ENCODE data around the gene SLC6A1.

SLC6A1 gene

DNA sequence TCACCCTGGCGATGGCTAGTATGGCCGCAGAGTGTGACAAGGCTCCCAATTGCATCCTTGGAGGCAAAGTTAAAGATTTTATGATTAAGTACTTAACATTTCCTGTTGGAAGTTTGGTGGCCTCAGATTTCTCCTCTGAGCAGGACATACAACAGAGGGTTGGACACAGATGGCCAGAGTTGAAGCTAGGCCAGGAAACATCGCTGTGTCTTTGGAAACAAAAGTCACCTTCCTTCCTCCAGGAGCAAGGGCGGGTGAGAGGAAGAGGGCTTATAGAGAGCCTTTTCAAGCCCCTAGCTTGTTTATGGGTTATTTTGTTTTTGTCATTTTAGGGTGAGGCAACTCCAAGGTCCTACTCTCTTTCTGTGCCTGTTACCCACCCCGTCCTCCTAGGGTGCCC, 24.2 kb downstream of the SLC6A1 start:
- Histone ChIP-seq H3F3A (ENCODE audit: insufficient read depth, low read length) (no peaks in the 10 kb centered on the region), H3K4me3 (ENCODE audit: low read length) (no peak overlapping the region), H3K4me1 (ENCODE audit: low read length) (no peaks in the 10 kb centered on the region), H2AFZ (ENCODE audit: low read length) (no peak overlapping the region), H3K9me3 (replicated peaks; ENCODE audit: insufficient read depth, low read length) (no peaks in the 10 kb centered on the region), H3K36me3 (replicated peaks; ENCODE audit: insufficient read depth, low read length) (no peaks in the 10 kb centered on the region), H3K4me2 (ENCODE audit: low read depth, low read length) (no peak overlapping the region), H3K9ac (ENCODE audit: low read length) (no peak overlapping the region), H3K27me3 (replicated peaks; ENCODE audit: insufficient read depth, low read length) (peaks cover 64% of the 10 kb centered on the region), H4K20me1 (ENCODE audit: insufficient read depth, low read length) (no peaks in the 10 kb centered on the region), H3K79me2 (ENCODE audit: low read length) (no peaks in the 10 kb centered on the region), H3K9me2 (replicated peaks; ENCODE audit: insufficient read depth, low read length) (no peaks in the 10 kb centered on the region), H3K27ac (ENCODE audit: low read length) (no peak overlapping the region)
- TF ChIP-seq, protein P1, sequence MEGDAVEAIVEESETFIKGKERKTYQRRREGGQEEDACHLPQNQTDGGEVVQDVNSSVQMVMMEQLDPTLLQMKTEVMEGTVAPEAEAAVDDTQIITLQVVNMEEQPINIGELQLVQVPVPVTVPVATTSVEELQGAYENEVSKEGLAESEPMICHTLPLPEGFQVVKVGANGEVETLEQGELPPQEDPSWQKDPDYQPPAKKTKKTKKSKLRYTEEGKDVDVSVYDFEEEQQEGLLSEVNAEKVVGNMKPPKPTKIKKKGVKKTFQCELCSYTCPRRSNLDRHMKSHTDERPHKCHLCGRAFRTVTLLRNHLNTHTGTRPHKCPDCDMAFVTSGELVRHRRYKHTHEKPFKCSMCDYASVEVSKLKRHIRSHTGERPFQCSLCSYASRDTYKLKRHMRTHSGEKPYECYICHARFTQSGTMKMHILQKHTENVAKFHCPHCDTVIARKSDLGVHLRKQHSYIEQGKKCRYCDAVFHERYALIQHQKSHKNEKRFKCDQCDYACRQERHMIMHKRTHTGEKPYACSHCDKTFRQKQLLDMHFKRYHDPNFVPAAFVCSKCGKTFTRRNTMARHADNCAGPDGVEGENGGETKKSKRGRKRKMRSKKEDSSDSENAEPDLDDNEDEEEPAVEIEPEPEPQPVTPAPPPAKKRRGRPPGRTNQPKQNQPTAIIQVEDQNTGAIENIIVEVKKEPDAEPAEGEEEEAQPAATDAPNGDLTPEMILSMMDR (IDR thresholded peaks at IDR 0.05; ENCODE audit: low read length), result no peak
- TF ChIP-seq EZH2phosphoT487 (IDR thresholded peaks at IDR 0.05; ENCODE audit: low read length), result no peak
- TF ChIP-seq EZH2 (optimal IDR thresholded peaks at IDR 0.05; ENCODE audit: low read depth, low read length), result no peak
- no peak for DNase-seq

DNA sequence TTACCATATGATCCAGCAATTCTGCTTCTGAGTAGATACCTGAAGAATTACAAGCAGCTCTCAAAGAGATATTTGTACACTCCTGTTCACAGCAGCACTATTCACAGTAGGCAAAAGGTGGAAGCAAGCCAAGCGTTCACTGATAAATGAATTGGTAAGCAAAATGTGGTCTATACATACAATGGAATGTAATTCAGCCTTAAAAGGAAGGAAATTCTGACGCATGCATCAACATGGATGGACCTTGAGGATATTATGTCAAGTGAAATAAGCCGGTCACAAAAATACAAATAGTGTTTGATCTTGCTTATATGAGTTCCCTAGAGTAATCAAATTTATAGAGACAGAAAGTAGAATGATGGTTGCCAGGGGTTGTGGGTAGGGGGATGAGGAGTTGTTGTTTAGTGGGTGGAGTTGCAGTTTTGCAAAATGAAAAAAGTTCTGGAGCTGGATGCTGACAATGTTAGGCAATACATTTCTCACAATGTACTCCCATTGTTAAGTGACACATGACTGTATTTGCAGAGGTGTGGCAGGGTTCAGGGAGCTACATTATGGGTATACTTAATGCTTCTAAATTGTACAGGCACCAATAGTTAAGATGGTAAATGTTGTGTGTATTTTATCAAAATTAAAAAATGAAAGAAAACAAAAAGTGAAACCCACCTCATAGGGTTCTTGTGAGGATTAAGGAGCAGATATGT, 26.7 kb downstream of the SLC6A1 start:
- no peaks in the 10 kb centered on the region for H3K36me3 ChIP-seq (replicated peaks; ENCODE audit: insufficient read depth, low read length)
- no peak overlapping the region for H3K9ac ChIP-seq (ENCODE audit: low read length)
- no peaks in the 10 kb centered on the region for H3F3A ChIP-seq (ENCODE audit: insufficient read depth, low read length)
- H3K4me1 ChIP-seq (ENCODE audit: low read length), result no peaks in the 10 kb centered on the region
- no peaks in the 10 kb centered on the region for H3K79me2 ChIP-seq (ENCODE audit: low read length)
- TF ChIP-seq EZH2phosphoT487 (IDR thresholded peaks at IDR 0.05; ENCODE audit: low read length) (no peak), EZH2 (optimal IDR thresholded peaks at IDR 0.05; ENCODE audit: low read depth, low read length) (no peak)
- TF ChIP-seq, protein P1 (IDR thresholded peaks at IDR 0.05; ENCODE audit: low read length), result no peak
- DNase-seq, result no peak
- H3K4me3 ChIP-seq (ENCODE audit: low read length), result no peak overlapping the region
- no peak overlapping the region for H3K27ac ChIP-seq (ENCODE audit: low read length)
- no peak overlapping the region for H2AFZ ChIP-seq (ENCODE audit: low read length)
- no peaks in the 10 kb centered on the region for H4K20me1 ChIP-seq (ENCODE audit: insufficient read depth, low read length)
- H3K9me3 ChIP-seq (replicated peaks; ENCODE audit: insufficient read depth, low read length), result no peaks in the 10 kb centered on the region
- H3K9me2 ChIP-seq (replicated peaks; ENCODE audit: insufficient read depth, low read length), result no peaks in the 10 kb centered on the region
- H3K27me3 ChIP-seq (replicated peaks; ENCODE audit: insufficient read depth, low read length), result peaks cover 65% of the 10 kb centered on the region
- H3K4me2 ChIP-seq (ENCODE audit: low read depth, low read length), result no peak overlapping the region

DNA sequence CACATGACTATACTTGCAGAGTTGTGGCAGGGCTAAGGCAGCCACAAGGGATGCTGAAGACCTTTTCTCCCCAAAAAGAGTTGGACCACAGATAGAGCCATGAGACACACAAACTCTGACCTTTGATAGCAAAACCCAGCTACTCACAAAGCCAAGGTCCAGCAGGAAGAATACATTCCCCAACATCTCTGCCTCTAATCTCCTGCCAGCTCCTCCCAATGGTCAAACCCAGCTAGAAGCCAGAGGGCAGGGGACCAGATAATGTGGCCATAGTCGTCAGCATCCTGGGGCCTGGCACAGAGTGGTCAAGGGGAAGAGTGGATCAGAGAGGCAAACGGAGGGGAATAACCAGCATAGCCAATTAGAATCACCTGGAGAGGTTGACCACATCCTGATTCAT, 28.2 kb downstream of the SLC6A1 start:
- TF ChIP-seq, protein P1 (IDR thresholded peaks at IDR 0.05; ENCODE audit: low read length), result no peak
- TF ChIP-seq EZH2 (optimal IDR thresholded peaks at IDR 0.05; ENCODE audit: low read depth, low read length) (no peak), EZH2phosphoT487 (IDR thresholded peaks at IDR 0.05; ENCODE audit: low read length) (no peak)
- Histone ChIP-seq H3F3A (ENCODE audit: insufficient read depth, low read length) (no peaks in the 10 kb centered on the region), H3K9me2 (replicated peaks; ENCODE audit: insufficient read depth, low read length) (no peaks in the 10 kb centered on the region), H3K27ac (ENCODE audit: low read length) (no peak overlapping the region), H3K9me3 (replicated peaks; ENCODE audit: insufficient read depth, low read length) (no peaks in the 10 kb centered on the region), H4K20me1 (ENCODE audit: insufficient read depth, low read length) (no peaks in the 10 kb centered on the region), H3K27me3 (replicated peaks; ENCODE audit: insufficient read depth, low read length) (peaks cover 54% of the 10 kb centered on the region), H3K79me2 (ENCODE audit: low read length) (no peaks in the 10 kb centered on the region), H3K4me1 (ENCODE audit: low read length) (no peaks in the 10 kb centered on the region), H3K36me3 (replicated peaks; ENCODE audit: insufficient read depth, low read length) (no peaks in the 10 kb centered on the region), H3K4me3 (ENCODE audit: low read length) (no peak overlapping the region), H3K9ac (ENCODE audit: low read length) (no peak overlapping the region), H3K4me2 (ENCODE audit: low read depth, low read length) (no peak overlapping the region), H2AFZ (ENCODE audit: low read length) (no peak overlapping the region)
- no peak for DNase-seq
